ENCODE data around the gene CFAP74. TPM values are rescaled to one million over a fixed set of nuclear protein-coding genes. Genes with fewer than 3 reads are reported as not detected.
A peak's percentile ranks its signal among the peaks of the same experiment; 100 is the strongest.

Gene CFAP74
- polyA plus RNA-seq, 1 donor from 2014 or later: 0.22 TPM

GRCh38 chr1:2019571-2020309 lies 16.2 kb upstream of the CFAP74 start:
- H4K20me1 ChIP-seq (ENCODE audit: insufficient read depth): no peaks in the 10 kb centered on the region
- H3K4me3 ChIP-seq (ENCODE audit: low read length): peak overlapping the region; percentile 39
- no peaks in the 10 kb centered on the region for H3K36me3 ChIP-seq (ENCODE audit: insufficient read depth, low read length)
- no peaks in the 10 kb centered on the region for H3K79me2 ChIP-seq (replicated peaks; ENCODE audit: insufficient read depth, low read length)
- H3K27ac ChIP-seq (ENCODE audit: low read length): no peak overlapping the region
- H3K4me2 ChIP-seq (ENCODE audit: low read length): no peak overlapping the region
- H2AFZ ChIP-seq (ENCODE audit: low read depth, low read length): no peak overlapping the region
- H3F3A ChIP-seq (ENCODE audit: insufficient read depth, low read length, poor library complexity, severe bottlenecking): no peaks in the 10 kb centered on the region
- peaks cover 25% of the 10 kb centered on the region for H3K27me3 ChIP-seq (ENCODE audit: insufficient read depth, low read depth, low read length)
- TF ChIP-seq EP300 (conservative IDR thresholded peaks at IDR 0.05; ENCODE audit: poor library complexity, severe bottlenecking) (no peak), REST (IDR thresholded peaks at IDR 0.05; ENCODE audit: borderline replicate concordance) (peak; percentile 58), RAD21 (conservative IDR thresholded peaks at IDR 0.05) (no peak), SMC3 (conservative IDR thresholded peaks at IDR 0.05; ENCODE audit: poor library complexity) (no peak), EZH2 (IDR thresholded peaks at IDR 0.05; ENCODE audit: borderline replicate concordance, insufficient read depth, low read length, poor library complexity, severe bottlenecking) (no peak), MXI1 (conservative IDR thresholded peaks at IDR 0.05; ENCODE audit: poor library complexity, severe bottlenecking) (no peak)
- H3K9ac ChIP-seq (ENCODE audit: low read length): no peak overlapping the region
- H3K9me2 ChIP-seq (ENCODE audit: insufficient read depth, low read length): no peaks in the 10 kb centered on the region
- no peaks in the 10 kb centered on the region for H3K9me3 ChIP-seq (ENCODE audit: low read length)

GRCh38 chr1:2019172-2019543 lies 15.6 kb upstream of the CFAP74 start, which contains the start of gene GABRD:
TSS of gene GABRD (plus strand) at chr1:2019345. CDS start at chr1:2019424, 79 bp downstream.
- H3K4me2 ChIP-seq (ENCODE audit: low read length): no peak within 1 kb of the TSS
- H4K20me1 ChIP-seq (ENCODE audit: insufficient read depth): no peaks in the 10 kb centered on the region
- peaks cover 25% of the 10 kb centered on the region for H3K27me3 ChIP-seq (ENCODE audit: insufficient read depth, low read depth, low read length)
- no peak within 1 kb of the TSS for H3K9ac ChIP-seq (ENCODE audit: low read length)
- H3K36me3 ChIP-seq (ENCODE audit: insufficient read depth, low read length): no peaks in the 10 kb centered on the region
- TF ChIP-seq TAF1 (IDR thresholded peaks at IDR 0.05; ENCODE audit: low read depth) (no peak), REST (IDR thresholded peaks at IDR 0.05; ENCODE audit: borderline replicate concordance) (no peak), RAD21 (conservative IDR thresholded peaks at IDR 0.05) (no peak), POLR2AphosphoS5 (IDR thresholded peaks at IDR 0.05) (no peak), MXI1 (conservative IDR thresholded peaks at IDR 0.05; ENCODE audit: poor library complexity, severe bottlenecking) (no peak), EZH2 (IDR thresholded peaks at IDR 0.05; ENCODE audit: borderline replicate concordance, insufficient read depth, low read length, poor library complexity, severe bottlenecking) (no peak), SMC3 (conservative IDR thresholded peaks at IDR 0.05; ENCODE audit: poor library complexity) (no peak), EP300 (conservative IDR thresholded peaks at IDR 0.05; ENCODE audit: poor library complexity, severe bottlenecking) (no peak)
- TF ChIP-seq, protein P1, sequence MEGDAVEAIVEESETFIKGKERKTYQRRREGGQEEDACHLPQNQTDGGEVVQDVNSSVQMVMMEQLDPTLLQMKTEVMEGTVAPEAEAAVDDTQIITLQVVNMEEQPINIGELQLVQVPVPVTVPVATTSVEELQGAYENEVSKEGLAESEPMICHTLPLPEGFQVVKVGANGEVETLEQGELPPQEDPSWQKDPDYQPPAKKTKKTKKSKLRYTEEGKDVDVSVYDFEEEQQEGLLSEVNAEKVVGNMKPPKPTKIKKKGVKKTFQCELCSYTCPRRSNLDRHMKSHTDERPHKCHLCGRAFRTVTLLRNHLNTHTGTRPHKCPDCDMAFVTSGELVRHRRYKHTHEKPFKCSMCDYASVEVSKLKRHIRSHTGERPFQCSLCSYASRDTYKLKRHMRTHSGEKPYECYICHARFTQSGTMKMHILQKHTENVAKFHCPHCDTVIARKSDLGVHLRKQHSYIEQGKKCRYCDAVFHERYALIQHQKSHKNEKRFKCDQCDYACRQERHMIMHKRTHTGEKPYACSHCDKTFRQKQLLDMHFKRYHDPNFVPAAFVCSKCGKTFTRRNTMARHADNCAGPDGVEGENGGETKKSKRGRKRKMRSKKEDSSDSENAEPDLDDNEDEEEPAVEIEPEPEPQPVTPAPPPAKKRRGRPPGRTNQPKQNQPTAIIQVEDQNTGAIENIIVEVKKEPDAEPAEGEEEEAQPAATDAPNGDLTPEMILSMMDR (IDR thresholded peaks at IDR 0.05; ENCODE audit: poor library complexity, severe bottlenecking): no peak
- H3K9me3 ChIP-seq (ENCODE audit: low read length): no peaks in the 10 kb centered on the region
- no peaks in the 10 kb centered on the region for H3F3A ChIP-seq (ENCODE audit: insufficient read depth, low read length, poor library complexity, severe bottlenecking)
- no peaks in the 10 kb centered on the region for H3K79me2 ChIP-seq (replicated peaks; ENCODE audit: insufficient read depth, low read length)
- peak within 1 kb of the TSS; percentile 42 for H3K4me3 ChIP-seq (ENCODE audit: low read length)
- no peaks in the 10 kb centered on the region for H3K9me2 ChIP-seq (ENCODE audit: insufficient read depth, low read length)
- H2AFZ ChIP-seq (ENCODE audit: low read depth, low read length): no peak within 1 kb of the TSS
- H3K27ac ChIP-seq (ENCODE audit: low read length): no peak within 1 kb of the TSS

All from neural cell (in vitro differentiated cells).